ENCODE results near the gene TIGD1.

The TIGD1 gene

GRCh38 chr2:232525791-232526371 lies 24.5 kb downstream of the TIGD1 start, which contains the start of gene CHRND:
TSS of gene CHRND (plus strand) at chr2:232526160. CDS start at chr2:232526216, 56 bp downstream.
- no peak for TF ChIP-seq CTCF (IDR thresholded peaks at IDR 0.05; ENCODE audit: low read depth, low read length)

GRCh38 chr2:232525199-232525598 lies 25.2 kb downstream of the TIGD1 start:
- no peak for TF ChIP-seq CTCF (IDR thresholded peaks at IDR 0.05; ENCODE audit: low read depth, low read length)
- H3K4me3 ChIP-seq (ENCODE audit: low read depth, low read length): no peak overlapping the region

More at GRCh38 chr2:232525791-232526371, 24.5 kb downstream of the TIGD1 start, which contains the start of gene CHRND:
- no peak within 1 kb of the TSS for H3K4me3 ChIP-seq (ENCODE audit: low read depth, low read length)

GRCh38 chr2:232524771-232525170 lies 25.6 kb downstream of the TIGD1 start:
- H3K4me3 ChIP-seq (ENCODE audit: low read depth, low read length): no peak overlapping the region
- TF ChIP-seq CTCF (IDR thresholded peaks at IDR 0.05; ENCODE audit: low read depth, low read length): no peak

GRCh38 chr2:232523682-232524597 lies 26.4 kb downstream of the TIGD1 start:
- no peak for TF ChIP-seq CTCF (IDR thresholded peaks at IDR 0.05; ENCODE audit: low read depth, low read length)
- no peak overlapping the region for H3K4me3 ChIP-seq (ENCODE audit: low read depth, low read length)

GRCh38 chr2:232523402-232523681 lies 27.0 kb downstream of the TIGD1 start:
- no peak overlapping the region for H3K4me3 ChIP-seq (ENCODE audit: low read depth, low read length)
- no peak for TF ChIP-seq CTCF (IDR thresholded peaks at IDR 0.05; ENCODE audit: low read depth, low read length)

- TF ChIP-seq CTCF (IDR thresholded peaks at IDR 0.05; ENCODE audit: low read depth, low read length): no peak
- H3K4me3 ChIP-seq (ENCODE audit: low read depth, low read length): no peak overlapping the region
Observed at GRCh38 chr2:232522623-232523401, 27.5 kb downstream of the TIGD1 start.
